HG02885 (cell line): ENCODE results near the gene KLK8.
"Not testable (repeated sequence)": the region's sequence is repeated elsewhere in the genome, so short reads cannot be mapped to it uniquely, and the experiment has no call there.

Source experiments
- ATAC-seq: cut with Tn5 transposase; IDR thresholded peaks from one replicate; pipeline ENCODE4 v1.9.1; 2021; ENCODE audit warnings: mild to moderate bottlenecking; ENCODE audit not compliant: unreplicated experiment, poor library complexity

Gene KLK8

DNA sequence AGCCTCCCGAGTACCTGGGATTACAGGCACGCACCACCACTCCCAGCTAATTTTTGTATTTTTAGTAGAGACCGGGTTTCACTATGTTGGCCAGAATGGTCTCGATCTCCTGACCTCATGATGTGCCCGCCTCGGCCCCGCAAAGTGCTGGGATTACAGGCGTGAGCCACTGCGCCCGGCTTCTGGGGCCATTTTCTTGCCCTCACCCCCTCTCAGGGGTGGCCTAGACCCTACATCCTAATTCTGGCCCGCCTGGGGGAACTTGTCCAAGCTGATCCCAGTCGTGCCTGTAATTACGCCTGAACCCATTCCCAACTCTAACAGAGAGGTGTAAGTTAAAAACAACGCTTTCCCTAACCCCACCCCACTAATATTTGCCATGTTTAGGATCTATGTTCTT, 17.0 kb downstream of the KLK8 start:
- ATAC-seq: not testable (repeated sequence)

DNA sequence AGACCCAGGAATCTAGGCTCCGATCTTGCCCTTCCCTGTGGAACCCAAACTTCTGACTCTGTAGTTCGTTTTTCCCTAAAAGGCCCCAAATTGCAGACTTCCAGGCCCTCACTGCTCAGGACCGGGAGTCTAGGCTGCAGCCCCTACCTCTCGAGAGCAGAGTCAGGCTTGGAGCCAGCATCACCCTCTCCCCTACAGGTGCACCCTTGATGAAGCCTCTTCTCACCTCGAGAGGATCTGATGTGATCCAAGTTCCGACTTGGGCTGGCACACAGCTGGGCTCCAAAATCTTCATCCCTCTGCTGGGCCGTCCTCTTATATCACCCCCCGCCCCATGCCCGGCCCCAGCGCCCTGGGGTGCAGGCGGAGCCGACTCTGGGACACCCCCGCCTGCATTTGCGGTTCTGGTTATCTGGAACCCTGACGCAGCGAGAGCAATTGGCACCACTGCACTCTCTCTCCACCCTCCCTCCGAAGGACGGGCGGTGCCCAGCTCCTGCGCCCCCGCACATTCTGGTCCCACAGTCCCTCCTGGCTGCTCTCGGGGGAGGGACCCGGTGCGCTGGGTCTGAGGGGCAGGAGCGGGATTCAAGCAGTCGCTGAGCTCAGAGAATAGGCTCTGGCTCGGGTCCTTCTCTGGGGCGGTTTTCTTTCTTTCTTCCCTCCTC, 17.6 kb downstream of the KLK8 start, which contains the start of gene KLK7:
TSS of gene KLK7 (minus strand) at position 293 of the 668 bp plus-strand sequence. CDS start 1,518 bp downstream, outside the sequence.
- ATAC-seq: no peak

DNA sequence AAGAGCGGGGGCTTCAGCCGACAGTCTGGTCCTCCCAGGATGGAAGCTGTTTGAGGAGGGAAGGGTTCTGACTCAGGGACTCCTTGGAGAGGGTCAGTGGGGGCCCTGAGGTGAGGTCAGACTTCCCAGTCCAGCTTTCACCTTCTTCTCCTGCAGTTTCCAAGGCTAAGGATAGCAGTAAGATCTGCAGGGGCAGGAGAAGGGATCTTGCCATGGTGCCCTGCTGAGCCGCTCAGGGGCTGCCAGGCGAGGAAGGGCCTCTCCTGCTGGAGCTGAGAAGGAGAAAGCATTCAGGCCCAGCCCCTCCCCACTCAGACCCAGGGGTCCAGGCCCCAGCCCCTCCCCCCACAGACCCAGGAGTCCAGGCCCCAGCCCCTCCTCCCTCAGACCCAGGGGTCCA, 19.2 kb downstream of the KLK8 start:
- no peak for ATAC-seq

GRCh38 chr19:50981587-50982146, 19.7 kb downstream of the KLK8 start:
- no peak for ATAC-seq

- no peak for ATAC-seq
These were observed 21.2 kb downstream of the KLK8 start for GRCh38 chr19:50980208-50980607.

- ATAC-seq: no peak
These were observed 21.6 kb downstream of the KLK8 start for GRCh38 chr19:50979758-50980157.

GRCh38 chr19:50978772-50979390, 22.5 kb downstream of the KLK8 start:
- no peak for ATAC-seq

DNA sequence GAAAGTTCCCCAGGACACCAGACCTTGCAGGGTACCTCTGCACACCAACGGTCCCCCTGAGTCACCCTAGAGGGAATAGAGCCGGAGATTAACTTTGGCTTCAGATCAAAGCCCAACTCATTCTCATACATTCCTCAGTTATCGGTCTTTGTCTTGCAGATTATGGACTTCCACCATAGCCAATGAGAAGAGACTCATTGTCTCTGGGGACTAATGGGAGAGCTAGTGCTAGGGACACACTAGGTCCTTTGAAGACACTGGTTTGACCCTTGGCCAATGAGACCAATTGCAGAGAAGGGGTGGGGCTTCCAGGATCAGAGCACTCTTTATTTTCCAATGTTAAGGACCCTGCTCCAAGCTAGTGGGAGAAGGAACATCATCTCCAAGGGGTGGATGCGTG, 23.8 kb downstream of the KLK8 start:
- no peak for ATAC-seq

- no peak for ATAC-seq
These were observed 25.6 kb downstream of the KLK8 start for GRCh38 chr19:50975766-50976165.

DNA sequence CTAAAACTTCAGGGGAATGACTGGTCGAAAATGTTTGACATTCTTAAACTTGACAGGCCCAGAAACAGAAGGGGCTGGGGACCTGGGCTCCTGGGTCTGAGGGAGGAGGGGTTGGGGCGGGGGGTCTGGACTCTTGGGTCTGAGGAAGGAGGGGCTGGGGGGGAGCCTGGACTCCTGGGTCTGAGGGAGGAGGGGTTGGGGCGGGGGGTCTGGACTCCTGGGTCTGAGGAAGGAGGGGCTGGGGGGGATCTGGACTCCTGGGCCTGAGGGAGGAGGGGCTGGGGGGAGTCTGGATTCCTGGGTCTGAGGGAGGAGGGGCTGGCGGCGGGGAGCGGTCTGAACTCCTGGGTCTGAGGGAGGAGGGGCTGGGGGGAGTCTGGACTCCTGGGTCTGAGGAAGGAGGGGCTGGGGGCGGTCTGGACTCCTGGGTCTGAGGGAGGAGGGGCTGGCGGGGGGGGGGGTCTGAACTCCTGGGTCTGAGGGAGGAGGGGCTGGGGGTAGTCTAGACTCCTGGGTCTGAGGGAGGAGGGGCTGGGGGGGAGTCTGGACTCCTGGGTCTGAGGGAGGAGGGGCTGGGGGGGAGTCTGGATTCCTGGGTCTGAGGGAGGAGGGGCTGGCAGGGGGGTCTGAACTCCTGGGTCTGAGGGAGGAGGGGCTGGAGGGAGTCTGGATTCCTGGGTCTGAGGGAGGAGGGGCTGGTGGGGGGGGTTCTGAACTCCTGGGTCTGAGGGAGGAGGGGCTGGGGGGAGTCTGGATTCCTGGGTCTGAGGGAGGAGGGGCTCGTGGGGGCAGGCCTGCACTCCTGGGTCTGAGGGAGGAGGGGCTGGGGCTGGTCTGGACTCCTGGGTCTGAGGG, 26.5 kb downstream of the KLK8 start:
- ATAC-seq: no peak

GRCh38 chr19:50972795-50973376, 28.5 kb downstream of the KLK8 start:
- no peak for ATAC-seq

- ATAC-seq: not testable (repeated sequence)
These were observed 31.6 kb downstream of the KLK8 start for GRCh38 chr19:50969810-50970209.

DNA sequence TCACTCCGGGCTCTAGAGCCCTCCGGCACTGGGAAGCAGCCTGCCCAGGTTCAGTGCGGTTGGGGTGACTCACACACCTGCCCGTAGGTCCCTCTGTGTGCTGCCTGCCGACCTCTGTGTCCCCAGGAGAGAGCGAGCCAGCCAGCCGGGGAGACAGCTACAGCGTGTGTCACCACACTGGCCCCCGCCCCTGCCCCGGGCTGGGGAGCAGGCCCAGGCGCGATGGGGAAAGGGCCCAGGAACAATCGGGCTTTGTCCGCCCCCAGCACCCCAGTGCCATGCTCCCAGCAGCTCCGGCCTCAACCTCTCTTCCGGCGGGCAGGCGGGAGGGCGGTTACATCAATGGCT, 32.0 kb downstream of the KLK8 start, which contains the start of gene KLK6:
TSS of gene KLK6 (minus strand) at position 179 of the 348 bp plus-strand sequence. CDS start 1,487 bp downstream, outside the sequence.
- ATAC-seq: no peak

DNA sequence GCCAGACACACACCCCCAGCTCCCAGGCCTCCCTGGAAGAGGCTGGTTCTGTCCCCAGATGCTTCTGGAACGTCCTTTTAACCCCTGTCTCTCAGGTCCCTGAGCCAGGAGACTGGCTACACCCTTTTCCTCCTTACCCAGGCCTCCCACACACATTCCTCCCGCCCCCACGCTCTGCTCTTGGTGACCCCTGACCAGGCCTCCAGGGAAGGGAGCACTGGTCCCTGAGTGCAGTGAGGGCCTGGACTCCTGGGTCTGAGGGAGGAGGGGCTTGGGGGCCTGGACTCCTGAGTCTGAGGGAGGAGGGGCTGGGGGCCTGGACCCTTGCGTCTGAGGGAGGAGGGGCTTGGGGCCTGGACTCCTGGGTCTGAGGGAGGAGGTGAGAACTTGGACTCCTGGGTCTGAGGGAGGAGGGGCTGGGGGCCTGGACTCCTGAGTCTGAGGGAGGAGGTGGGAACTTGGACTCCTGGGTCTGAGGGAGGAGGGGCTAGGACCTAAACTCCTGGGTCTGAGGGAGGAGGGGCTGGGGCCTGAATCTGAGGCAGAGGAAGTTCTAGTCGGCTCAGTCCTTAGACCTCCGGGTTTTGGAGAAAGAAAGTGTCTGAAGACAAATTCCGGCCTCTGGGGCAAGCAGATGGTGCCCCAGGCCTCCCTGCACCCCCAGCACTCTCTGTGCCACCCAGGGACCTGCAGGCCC, 32.5 kb downstream of the KLK8 start:
- no peak for ATAC-seq

GRCh38 chr19:50967929-50968715, 33.3 kb downstream of the KLK8 start:
- ATAC-seq: no peak

DNA sequence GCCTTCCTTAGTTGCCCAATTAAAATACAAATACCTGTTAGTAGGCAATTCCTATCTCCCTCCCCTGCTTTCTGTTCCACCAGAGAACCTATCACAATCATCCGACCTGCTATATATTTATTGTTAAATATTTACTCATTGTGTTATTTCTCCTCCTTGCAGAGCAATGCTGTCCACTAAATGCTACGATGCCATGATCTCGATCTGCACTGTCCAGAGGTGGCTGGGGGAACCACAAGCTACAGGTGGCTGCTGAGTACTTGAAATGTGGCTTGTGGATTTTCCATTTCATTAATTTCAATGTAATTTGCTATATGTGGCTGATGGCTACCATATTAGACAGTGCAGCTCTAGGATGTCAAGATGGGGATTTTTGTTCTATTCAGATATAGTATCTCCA, 37.1 kb downstream of the KLK8 start:
- no peak for ATAC-seq

- no peak for ATAC-seq
These were observed 38.0 kb downstream of the KLK8 start for GRCh38 chr19:50963381-50963780.

GRCh38 chr19:50962245-50962644, 39.2 kb downstream of the KLK8 start:
- no peak for ATAC-seq
